Spinal cord (tissue), 10 donors: ENCODE data around the gene ZRANB3. TPM values are rescaled to one million over a fixed set of nuclear protein-coding genes. Genes with fewer than 3 reads are reported as not detected.
A peak's percentile ranks its signal among the peaks of the same experiment; 100 is the strongest.

Source experiments
- DNase-seq, 6 donors: peaks; one replicate each; pipeline versions ENCODE4 v3.0.0 to v3.0.0-alpha.2; 2013 to 2015; ENCODE audit warnings: low spot score in 6 of 6, low read depth in 4 of 6
- H3K27ac ChIP-seq: one replicate; pipeline ENCODE4 v1.5.1; 2013; ENCODE audit warnings: low read depth, low read length, control low read depth
- H3K27me3 ChIP-seq: one replicate; pipeline ENCODE4 v1.6.1; 2013; ENCODE audit warnings: low read length; ENCODE audit not compliant: control insufficient read depth, insufficient read depth
- H3K36me3 ChIP-seq: one replicate; pipeline ENCODE4 v1.6.1; 2013; ENCODE audit warnings: low read length; ENCODE audit not compliant: control insufficient read depth, insufficient read depth
- H3K4me1 ChIP-seq: one replicate; pipeline ENCODE4 v1.6.1; 2013; ENCODE audit warnings: low read length; ENCODE audit not compliant: control insufficient read depth, insufficient read depth
- H3K4me3 ChIP-seq: one replicate; pipeline ENCODE4 v1.5.1; 2013; ENCODE audit warnings: low read depth, low read length, control low read depth
- H3K9me3 ChIP-seq: one replicate; pipeline ENCODE4 v1.6.1; 2013; ENCODE audit warnings: low read length; ENCODE audit not compliant: control insufficient read depth, insufficient read depth
- WGBS: methylation state at CpG from one replicate; pipeline ENCODE4 v1.1.5; 2013; ENCODE audit warnings: missing lambda C conversion rate; ENCODE audit not compliant: insufficient coverage; 5-methylcytosine and 5-hydroxymethylcytosine counted together
- polyA plus RNA-seq, 2 donors: library from polyadenylated mRNA; unstranded; fragments of 120-200 nt; gene quantifications; one replicate each; pipeline ENCODE4 v1.2.1, GENCODE V29; 2013; ENCODE audit not compliant: insufficient read length in 2 of 2
- total RNA-seq, 2 donors: library from RNA; depleted of rRNA in 1 of 2; stranded (reverse); fragments of 120-200 nt in 1 of 2; fragments of >200 nt in 1 of 2; gene quantifications; one replicate each; pipeline versions ENCODE4 v1.2.3 to v1.2.4, GENCODE V29; 2013 to 2014
- donor health status: healthy.

ZRANB3 gene
- total and polyA plus RNA-seq, 4 donors: 3.9 to 13.9 (median 7.6) TPM

DNA sequence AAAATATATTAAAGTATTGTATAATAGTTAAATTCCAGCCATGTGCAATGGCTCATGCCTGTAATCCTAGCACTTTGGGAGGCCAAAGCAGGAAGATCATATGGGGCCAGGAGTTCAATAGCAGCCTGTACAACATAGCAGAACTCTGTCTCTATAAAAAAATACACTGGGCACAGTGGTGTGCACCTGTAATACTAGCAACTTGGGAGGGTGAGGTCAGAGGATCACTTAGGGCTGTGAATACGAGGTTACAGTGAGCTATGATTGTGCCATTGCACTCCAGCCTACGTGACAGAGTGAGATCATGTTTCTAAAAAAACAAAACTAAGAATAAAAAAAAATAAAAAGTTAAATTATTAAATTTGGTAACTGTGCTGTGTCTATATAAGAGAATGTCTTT lies 36.1 kb downstream of the ZRANB3 start:
- no peak for DNase-seq
- Histone ChIP-seq H3K36me3 (no peaks in the 10 kb centered on the region), H3K4me3 (no peak overlapping the region), H3K27me3 (no peaks in the 10 kb centered on the region), H3K9me3 (no peaks in the 10 kb centered on the region), H3K27ac (no peak overlapping the region), H3K4me1 (no peaks in the 10 kb centered on the region)
- WGBS: no CpG with 5 or more reads among the region's 2 CpGs

DNA sequence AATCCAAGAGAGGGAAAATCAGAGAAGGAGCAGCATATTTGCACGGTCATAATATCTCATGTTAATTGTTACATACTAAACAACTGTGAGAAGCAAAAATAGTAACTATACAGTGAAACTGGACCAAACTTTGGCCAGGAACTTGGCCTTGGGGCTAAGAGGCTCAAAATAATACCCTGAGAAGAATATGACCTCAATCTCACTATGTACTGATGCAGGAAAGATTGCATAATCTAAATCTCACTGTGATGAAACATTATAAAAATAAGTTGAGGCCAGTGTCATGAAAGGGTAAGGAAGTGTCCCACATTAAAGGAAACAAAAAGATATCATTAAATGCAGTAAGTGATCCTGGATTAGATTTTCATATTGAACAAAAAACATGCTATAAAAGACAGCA lies 36.5 kb downstream of the ZRANB3 start:
- no CpG with 5 or more reads among the region's 1 CpG for WGBS
- no peaks in the 10 kb centered on the region for H3K27me3 ChIP-seq
- H3K9me3 ChIP-seq: no peaks in the 10 kb centered on the region
- no peak overlapping the region for H3K27ac ChIP-seq
- DNase-seq: no peak
- no peak overlapping the region for H3K4me3 ChIP-seq
- no peaks in the 10 kb centered on the region for H3K36me3 ChIP-seq
- no peaks in the 10 kb centered on the region for H3K4me1 ChIP-seq

DNA sequence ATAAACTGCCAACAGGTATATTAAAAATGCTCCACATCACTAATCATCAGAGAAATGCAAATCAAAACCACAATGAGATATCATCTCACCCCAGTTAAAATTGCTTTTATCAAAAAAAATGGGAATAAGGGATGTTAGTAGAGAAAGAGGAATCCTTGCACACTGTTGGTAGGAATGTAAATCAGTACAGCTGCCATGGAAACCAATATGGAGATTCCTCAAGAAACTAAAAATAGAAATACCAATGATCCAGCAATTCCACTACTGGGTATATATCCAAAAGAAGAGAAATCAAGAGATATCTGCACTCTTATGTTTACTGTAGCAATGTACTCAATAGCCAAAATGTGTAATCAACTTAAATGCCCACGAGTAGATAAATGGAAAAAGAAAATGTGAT lies 40.6 kb downstream of the ZRANB3 start:
- Histone ChIP-seq H3K4me3 (no peak overlapping the region), H3K27ac (no peak overlapping the region), H3K36me3 (no peaks in the 10 kb centered on the region), H3K4me1 (no peaks in the 10 kb centered on the region), H3K27me3 (no peaks in the 10 kb centered on the region), H3K9me3 (peaks cover 6% of the 10 kb centered on the region)
- DNase-seq: peak in 1 of 6 donors; percentile 21
- whole genome bisulfite sequencing: no CpG with 5 or more reads among the region's 1 CpG

DNA sequence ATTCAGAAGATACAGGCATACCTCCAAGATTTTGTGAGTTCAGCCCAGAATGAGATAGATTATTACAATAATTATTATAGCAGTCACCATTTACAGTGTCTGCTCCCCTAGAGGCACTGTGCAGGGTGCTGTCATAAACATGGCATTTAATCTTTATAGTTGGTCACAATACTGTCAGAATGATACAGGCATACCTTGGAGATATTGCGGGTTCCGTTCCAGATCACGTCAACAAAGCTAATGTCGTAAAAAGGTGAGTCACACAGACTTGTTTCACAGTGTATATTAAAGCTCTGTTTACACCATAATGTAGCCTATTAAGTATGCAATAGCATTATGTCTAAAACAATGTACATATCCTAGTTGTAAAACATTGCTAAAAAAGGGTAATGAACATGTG lies 45.6 kb downstream of the ZRANB3 start:
- H3K36me3 ChIP-seq: no peaks in the 10 kb centered on the region
- H3K9me3 ChIP-seq: peaks cover 6% of the 10 kb centered on the region
- no peaks in the 10 kb centered on the region for H3K27me3 ChIP-seq
- H3K4me3 ChIP-seq: no peak overlapping the region
- DNase-seq: no peak
- WGBS: no CpG with 5 or more reads among the region's 4 CpGs
- no peak overlapping the region for H3K27ac ChIP-seq
- H3K4me1 ChIP-seq: no peaks in the 10 kb centered on the region

DNA sequence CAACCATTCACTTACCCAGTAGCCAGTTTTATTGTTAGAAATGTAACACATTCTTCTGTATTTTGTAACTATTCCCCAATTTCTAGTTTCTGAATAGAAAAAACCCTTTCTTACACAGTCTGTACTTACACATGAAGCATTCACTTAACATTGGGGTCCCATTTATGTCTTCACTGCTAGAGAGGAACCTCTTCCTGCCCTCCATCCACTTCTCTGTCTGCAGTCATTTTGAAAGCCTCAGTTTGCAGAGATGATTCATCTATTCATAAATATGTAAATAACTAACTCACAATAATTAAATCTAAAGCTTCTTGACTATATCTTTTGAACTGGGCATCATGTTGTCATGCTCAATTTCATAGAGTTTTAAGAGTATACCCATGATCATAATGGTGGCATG lies 55.9 kb downstream of the ZRANB3 start:
- Histone ChIP-seq H3K9me3 (no peaks in the 10 kb centered on the region), H3K36me3 (no peaks in the 10 kb centered on the region)

DNA sequence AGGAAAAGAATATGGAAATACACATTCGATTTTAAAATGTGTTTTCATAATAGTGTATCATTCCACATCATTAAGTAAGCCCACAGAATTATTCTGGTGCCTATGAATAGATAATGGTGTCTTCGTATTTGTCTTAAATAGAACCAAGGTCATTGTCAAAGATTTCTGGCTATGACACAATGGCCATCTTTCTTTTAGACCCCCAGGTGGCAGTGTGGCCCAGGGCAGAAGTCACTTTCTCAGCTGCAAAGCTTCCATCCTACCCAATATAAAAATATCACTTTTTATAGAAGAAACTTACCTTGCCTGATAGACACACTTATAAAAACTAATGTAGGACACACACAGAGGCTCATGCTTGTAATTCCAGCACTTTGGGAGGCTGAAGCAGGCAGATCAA lies 57.5 kb downstream of the ZRANB3 start:
- Histone ChIP-seq H3K4me1 (no peaks in the 10 kb centered on the region), H3K27me3 (no peaks in the 10 kb centered on the region), H3K9me3 (no peaks in the 10 kb centered on the region), H3K36me3 (no peaks in the 10 kb centered on the region), H3K27ac (no peak overlapping the region), H3K4me3 (no peak overlapping the region)
- no CpG with 5 or more reads among the region's 2 CpGs for WGBS
- DNase-seq: no peak

More for the DNA sequence above, 55.9 kb downstream of the ZRANB3 start:
- no peak for DNase-seq
- H3K4me3 ChIP-seq: no peak overlapping the region
- no peaks in the 10 kb centered on the region for H3K27me3 ChIP-seq
- no peak overlapping the region for H3K27ac ChIP-seq
- no peaks in the 10 kb centered on the region for H3K4me1 ChIP-seq

DNA sequence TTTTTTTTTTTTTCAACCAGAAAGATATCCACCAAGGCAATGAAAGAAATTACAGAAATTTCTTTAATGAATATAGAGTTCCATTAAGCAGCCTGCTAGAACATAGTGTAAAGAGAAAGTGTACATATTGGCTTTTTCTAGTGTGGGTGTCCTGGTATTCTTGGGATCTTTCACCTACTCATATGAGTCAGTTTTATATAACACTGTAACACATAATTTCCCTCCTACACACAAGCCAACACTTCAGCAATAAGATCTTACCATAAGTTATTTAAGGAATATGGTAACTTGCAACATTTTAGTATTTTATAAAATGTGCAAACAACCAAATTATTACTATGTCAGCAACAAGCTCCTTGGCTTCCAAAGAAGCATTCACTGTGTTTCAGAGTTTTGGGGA lies 59.9 kb downstream of the ZRANB3 start:
- no peaks in the 10 kb centered on the region for H3K9me3 ChIP-seq
- H3K4me3 ChIP-seq: no peak overlapping the region
- H3K27ac ChIP-seq: no peak overlapping the region

DNA sequence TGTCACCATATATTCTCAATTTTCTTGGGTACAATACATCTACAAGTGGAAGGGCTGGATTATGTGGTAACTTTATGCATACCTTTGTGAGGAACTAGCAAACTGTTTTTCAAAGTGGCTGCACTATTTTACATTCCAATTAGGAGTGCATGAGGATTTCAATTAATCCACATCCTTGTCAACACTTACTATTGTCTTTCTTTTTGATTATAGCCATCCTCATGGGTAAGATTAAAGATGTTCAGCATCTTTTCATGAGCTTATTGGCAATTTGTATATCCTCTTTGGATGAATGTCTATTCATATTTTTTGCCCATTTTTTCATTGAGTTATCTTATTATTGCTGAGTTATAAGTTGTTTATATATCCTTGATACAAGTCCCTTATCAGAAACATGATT lies 73.7 kb downstream of the ZRANB3 start:
- no peak for DNase-seq
- H3K9me3 ChIP-seq: peaks cover 10% of the 10 kb centered on the region

More for the DNA sequence above, 59.9 kb downstream of the ZRANB3 start:
- DNase-seq: no peak
- no peaks in the 10 kb centered on the region for H3K36me3 ChIP-seq
- no peaks in the 10 kb centered on the region for H3K4me1 ChIP-seq
- H3K27me3 ChIP-seq: no peaks in the 10 kb centered on the region

DNA sequence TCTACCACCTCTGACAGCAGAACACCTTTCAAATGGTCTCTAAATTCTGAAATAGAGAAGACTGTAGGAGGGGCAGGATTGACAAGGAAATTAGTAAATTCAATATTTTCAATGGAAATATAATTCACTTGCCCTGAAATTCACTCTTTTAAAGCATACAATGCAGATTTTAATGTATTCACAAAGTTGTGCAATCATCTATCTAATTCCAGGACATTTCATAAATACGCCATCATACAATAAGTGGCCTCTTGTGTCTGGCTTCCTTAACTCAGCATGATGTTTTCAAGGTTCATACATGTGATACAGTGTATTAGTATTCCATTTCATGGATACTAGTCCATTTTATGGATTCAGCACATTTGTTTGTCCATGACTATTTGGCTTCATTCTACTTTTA lies 74.2 kb downstream of the ZRANB3 start:
- WGBS: no CpG with 5 or more reads among the region's 1 CpG
- H3K27me3 ChIP-seq: no peaks in the 10 kb centered on the region
- no peak for DNase-seq

More for the DNA sequence above, 73.7 kb downstream of the ZRANB3 start:
- H3K4me3 ChIP-seq: no peak overlapping the region
- no peaks in the 10 kb centered on the region for H3K27me3 ChIP-seq
- no peak overlapping the region for H3K27ac ChIP-seq
- no peaks in the 10 kb centered on the region for H3K36me3 ChIP-seq
- no peaks in the 10 kb centered on the region for H3K4me1 ChIP-seq

DNA sequence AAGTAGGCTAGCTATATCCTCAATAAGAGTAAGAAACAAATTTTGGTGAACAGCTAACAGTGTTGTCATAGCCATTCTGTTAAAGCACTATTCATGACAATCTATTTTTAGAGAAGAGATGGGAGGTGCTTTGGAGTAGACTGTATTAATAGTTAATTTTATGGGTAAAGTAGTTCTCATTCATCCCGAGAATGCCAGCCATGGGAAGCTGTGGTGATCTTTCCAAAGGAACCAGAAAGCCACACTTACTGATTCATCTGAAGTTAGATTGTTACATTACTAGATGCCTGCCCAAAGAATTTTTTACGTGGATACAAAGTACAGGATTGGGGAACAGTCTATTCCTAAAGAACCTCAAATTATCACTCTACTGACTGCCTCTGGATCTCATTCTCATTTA lies 74.6 kb downstream of the ZRANB3 start:
- Histone ChIP-seq H3K4me1 (no peaks in the 10 kb centered on the region), H3K9me3 (peaks cover 10% of the 10 kb centered on the region), H3K36me3 (no peaks in the 10 kb centered on the region), H3K27me3 (no peaks in the 10 kb centered on the region), H3K4me3 (no peak overlapping the region), H3K27ac (no peak overlapping the region)
- no CpG with 5 or more reads among the region's 2 CpGs for WGBS
- no peak for DNase-seq

More for the DNA sequence above, 74.2 kb downstream of the ZRANB3 start:
- Histone ChIP-seq H3K27ac (no peak overlapping the region), H3K4me1 (no peaks in the 10 kb centered on the region), H3K9me3 (peaks cover 10% of the 10 kb centered on the region), H3K36me3 (no peaks in the 10 kb centered on the region), H3K4me3 (no peak overlapping the region)
